Stomach (tissue), 9 donors: ENCODE measurements around the gene FAM237A. TPM values are rescaled to one million over a fixed set of nuclear protein-coding genes. Genes with fewer than 3 reads are reported as not detected.

Experiments used
- DNase-seq, 2 donors: peaks; one replicate each; pipeline versions ENCODE4 v3.0.0 to v3.0.0-alpha.2; 2013 to 2019
- H3K27ac ChIP-seq, 5 donors: fragments of 200-600 bp in 4 of 5; sonication (generic) in 4 of 5; one replicate each; pipeline ENCODE4 v1.5.1; 2013 to 2019; ENCODE audit warnings: mild to moderate bottlenecking in 1 of 5, moderate library complexity in 1 of 5
- H3K27me3 ChIP-seq, 3 donors: fragments of 200-600 bp; sonication (generic); one replicate each; pipeline ENCODE4 v1.5.1; 2017 to 2019; ENCODE audit warnings: mixed run types in 1 of 3
- H3K36me3 ChIP-seq, 4 donors: fragments of 200-600 bp; sonication (generic); 1 replicate in 3 of 4; 2 replicates in 1 of 4; pipeline ENCODE4 v1.5.1; 2016 to 2019
- H3K4me1 ChIP-seq, 4 donors: fragments of 200-600 bp; sonication (generic); one replicate each; pipeline ENCODE4 v1.5.1; 2016 to 2019
- H3K4me3 ChIP-seq, 4 donors: fragments of 200-600 bp; sonication (generic) in 3 of 4; one replicate each; pipeline ENCODE4 v1.5.1; 2016 to 2019; ENCODE audit warnings: mild to moderate bottlenecking in 1 of 4
- H3K9me3 ChIP-seq, 4 donors: fragments of 200-600 bp; sonication (generic); one replicate each; pipeline ENCODE4 v1.5.1; 2016 to 2019
- EP300 ChIP-seq: sonication (generic); formaldehyde crosslinking; IDR thresholded peaks from one replicate; pipeline ENCODE4 v1.6.1; 2017; ENCODE audit warnings: antibody characterized with exemption
- POLR2A ChIP-seq, 4 donors: fragments of 450-650 bp; IDR thresholded peaks; one replicate each; pipeline ENCODE4 v1.6.1; 2016; ENCODE audit warnings: antibody characterized with exemption in 4 of 4, control low read depth in 2 of 4, mild to moderate bottlenecking in 1 of 4, moderate library complexity in 1 of 4
- POLR2AphosphoS5 ChIP-seq, 3 donors: sonication (generic); formaldehyde crosslinking; IDR thresholded peaks; one replicate each; pipeline ENCODE4 v1.6.1; 2016; ENCODE audit warnings: antibody characterized with exemption in 3 of 3
- WGBS, 5 donors: extraction: QIAGEN DNeasy Blood & Tissue Kit in 3 of 5; methylation state at CpG; one replicate each; pipeline versions ENCODE4 v1.1.5 to v1.1.7; 2013 to 2018; 5-methylcytosine and 5-hydroxymethylcytosine counted together
- intact Hi-C: fragments of 100-400 bp; cut with DNase I; formaldehyde crosslinking; loops from one replicate; pipeline ENCODE4 v1.15.1; 2023; ENCODE audit warnings: low total_unique reads
- polyA plus RNA-seq, 3 donors: library from polyadenylated mRNA; stranded (reverse); fragments of 200-250 nt; gene quantifications; one replicate each; pipeline ENCODE4 v1.2.3, GENCODE V29; 2013
- total RNA-seq, 5 donors: library from RNA; depleted of rRNA; stranded (reverse); fragments of >200 nt; gene quantifications; one replicate each; pipeline versions ENCODE4 v1.1.0 to v1.2.3, GENCODE V29; 2014 to 2016
- TF ChIP-seq, protein P1 (sequence below), 7 experiments: fragments of 450-650 bp in 4 of 7; fragments of 200-600 bp in 3 of 7; sonication (generic) in 3 of 7; IDR thresholded peaks; one replicate each; pipeline ENCODE4 v1.5.1; 2016 to 2019; ENCODE audit warnings: antibody characterized with exemption in 7 of 7, control low read depth in 2 of 7, mild to moderate bottlenecking in 1 of 7
- donor health status: healthy with polysubstance abuse.
- donor health status: Bipolar disorder and iron deficiency.
- donor health status: healthy.

The FAM237A gene
- total and polyA plus RNA-seq, 8 donors = not detected

DNA sequence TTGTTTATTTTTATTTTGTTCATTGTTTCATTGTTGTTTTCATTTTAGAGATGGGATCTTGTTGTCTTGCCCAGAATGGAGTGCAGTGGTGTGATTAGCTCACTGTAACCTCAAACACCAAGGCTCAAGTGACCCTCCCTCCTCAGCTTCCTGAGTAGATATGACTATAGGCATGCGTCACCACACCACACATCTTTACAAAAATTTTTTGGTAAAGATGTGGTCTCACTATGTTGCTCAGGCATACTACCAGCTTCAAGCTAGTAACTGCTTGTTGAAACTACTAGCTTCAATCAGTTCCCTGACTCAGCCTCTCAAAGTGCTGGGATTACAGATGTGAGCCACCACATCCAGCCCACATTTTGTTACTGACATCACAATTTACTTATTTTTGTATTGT, 14.8 kb downstream of the FAM237A start:
- H3K36me3 ChIP-seq = no peaks in the 10 kb centered on the region
- H3K27ac ChIP-seq = no peak overlapping the region
- no peaks in the 10 kb centered on the region for H3K4me1 ChIP-seq
- no peak overlapping the region for H3K4me3 ChIP-seq
- H3K9me3 ChIP-seq = peaks cover 0 to 17% (median 11%) of the 10 kb centered on the region in 4 donors
- WGBS, 5 donors = 82 to 96% (median 90%) methylated on average over 1 of the region's 1 CpG
- intact Hi-C loops = no loop called here
- no peak for TF ChIP-seq POLR2AphosphoS5 (IDR thresholded peaks at IDR 0.05)
- TF ChIP-seq, protein P1, sequence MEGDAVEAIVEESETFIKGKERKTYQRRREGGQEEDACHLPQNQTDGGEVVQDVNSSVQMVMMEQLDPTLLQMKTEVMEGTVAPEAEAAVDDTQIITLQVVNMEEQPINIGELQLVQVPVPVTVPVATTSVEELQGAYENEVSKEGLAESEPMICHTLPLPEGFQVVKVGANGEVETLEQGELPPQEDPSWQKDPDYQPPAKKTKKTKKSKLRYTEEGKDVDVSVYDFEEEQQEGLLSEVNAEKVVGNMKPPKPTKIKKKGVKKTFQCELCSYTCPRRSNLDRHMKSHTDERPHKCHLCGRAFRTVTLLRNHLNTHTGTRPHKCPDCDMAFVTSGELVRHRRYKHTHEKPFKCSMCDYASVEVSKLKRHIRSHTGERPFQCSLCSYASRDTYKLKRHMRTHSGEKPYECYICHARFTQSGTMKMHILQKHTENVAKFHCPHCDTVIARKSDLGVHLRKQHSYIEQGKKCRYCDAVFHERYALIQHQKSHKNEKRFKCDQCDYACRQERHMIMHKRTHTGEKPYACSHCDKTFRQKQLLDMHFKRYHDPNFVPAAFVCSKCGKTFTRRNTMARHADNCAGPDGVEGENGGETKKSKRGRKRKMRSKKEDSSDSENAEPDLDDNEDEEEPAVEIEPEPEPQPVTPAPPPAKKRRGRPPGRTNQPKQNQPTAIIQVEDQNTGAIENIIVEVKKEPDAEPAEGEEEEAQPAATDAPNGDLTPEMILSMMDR (IDR thresholded peaks at IDR 0.05) = no peak
- TF ChIP-seq POLR2A (IDR thresholded peaks at IDR 0.05) = no peak
- TF ChIP-seq EP300 = no peak
- no peak for DNase-seq
- no peaks in the 10 kb centered on the region for H3K27me3 ChIP-seq

- DNase-seq = no peak
- Histone ChIP-seq H3K27me3 (peaks cover 0 to 9% (median 0%) of the 10 kb centered on the region in 3 donors), H3K27ac (no peak overlapping the region), H3K9me3 (no peaks in the 10 kb centered on the region), H3K36me3 (no peaks in the 10 kb centered on the region), H3K4me1 (no peaks in the 10 kb centered on the region), H3K4me3 (no peak overlapping the region)
- 72 to 83% (median 78%) methylated on average over 3 of the region's 3 CpGs for WGBS, 5 donors
- TF ChIP-seq POLR2A (IDR thresholded peaks at IDR 0.05) (no peak), EP300 (no peak), POLR2AphosphoS5 (IDR thresholded peaks at IDR 0.05) (no peak)
- TF ChIP-seq, protein P1 (IDR thresholded peaks at IDR 0.05) = no peak
- intact Hi-C loops = no loop called here
These were observed 23.0 kb downstream of the FAM237A start for GRCh38 chr2:206665251-206665650.

DNA sequence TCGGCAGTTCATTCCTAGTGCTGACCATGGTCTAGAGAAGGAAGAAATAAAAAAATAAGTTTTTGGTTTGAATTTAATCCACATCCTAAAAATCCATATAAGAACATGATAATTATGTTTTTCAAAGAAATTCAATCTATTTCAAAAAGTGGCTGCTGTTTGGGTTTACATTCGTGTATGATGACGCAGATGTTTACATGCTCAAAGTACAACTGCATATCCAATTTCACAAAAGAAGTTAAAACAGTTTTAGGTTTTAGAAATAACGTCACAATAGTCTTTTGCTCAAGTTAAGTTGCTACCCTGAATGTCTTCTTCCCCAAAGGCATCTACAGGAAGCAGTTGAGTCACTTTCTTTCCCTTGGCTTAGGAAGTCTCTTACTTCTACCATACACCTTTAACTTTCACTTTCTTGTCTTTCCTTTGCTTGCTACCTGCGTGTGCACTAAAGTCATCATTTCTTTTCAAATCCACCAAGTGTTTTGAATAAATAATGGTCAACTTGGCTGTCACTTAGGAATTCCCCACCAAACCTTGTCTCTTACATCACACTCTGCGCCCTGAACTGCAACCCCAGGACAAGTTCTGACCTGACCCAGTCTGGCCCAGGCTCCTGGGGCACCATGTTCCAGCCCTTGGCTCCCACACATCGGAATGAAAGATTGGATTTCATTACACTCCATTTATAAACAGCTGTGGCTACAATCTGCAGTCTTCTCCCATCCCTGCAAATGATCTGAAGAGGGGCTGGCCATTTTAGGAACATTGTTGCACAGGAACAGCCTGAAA, 28.4 kb downstream of the FAM237A start:
- intact Hi-C loops = no loop called here
- H3K36me3 ChIP-seq = no peaks in the 10 kb centered on the region
- H3K27me3 ChIP-seq = peaks cover 0 to 14% (median 3%) of the 10 kb centered on the region in 3 donors
- no peak for DNase-seq
- no peaks in the 10 kb centered on the region for H3K4me1 ChIP-seq
- H3K9me3 ChIP-seq = no peaks in the 10 kb centered on the region
- H3K27ac ChIP-seq = no peak overlapping the region
- WGBS, 5 donors = 64 to 77% (median 72%) methylated on average over 7 of the region's 7 CpGs
- TF ChIP-seq POLR2A (IDR thresholded peaks at IDR 0.05) (no peak), EP300 (no peak), POLR2AphosphoS5 (IDR thresholded peaks at IDR 0.05) (no peak)
- TF ChIP-seq, protein P1 (IDR thresholded peaks at IDR 0.05) = no peak
- H3K4me3 ChIP-seq = no peak overlapping the region

DNA sequence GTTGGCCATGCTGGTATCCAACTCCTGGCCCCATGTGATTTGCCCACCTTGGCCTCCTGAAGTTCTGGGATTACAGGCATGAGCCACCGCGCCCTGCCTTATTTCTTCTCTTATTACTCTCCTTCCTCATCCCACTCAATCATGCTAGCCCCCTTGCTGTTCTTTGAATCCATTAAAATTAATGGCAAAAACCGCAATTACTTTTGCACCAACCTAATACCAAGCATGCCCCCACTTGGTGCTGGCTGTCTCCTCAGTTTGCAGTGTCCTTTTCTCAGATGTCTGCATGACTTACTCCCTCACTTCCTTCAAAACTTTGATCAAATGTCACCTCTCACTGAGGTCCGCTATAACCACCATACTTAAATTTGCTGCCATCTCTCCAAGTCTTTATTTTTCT, 41.3 kb downstream of the FAM237A start:
- 88 to 92% (median 88%) methylated on average over 4 of the region's 4 CpGs for WGBS, 5 donors
- Histone ChIP-seq H3K27me3 (no peaks in the 10 kb centered on the region), H3K9me3 (no peaks in the 10 kb centered on the region), H3K36me3 (no peaks in the 10 kb centered on the region), H3K4me1 (no peaks in the 10 kb centered on the region), H3K4me3 (no peak overlapping the region), H3K27ac (no peak overlapping the region)
- DNase-seq = no peak
- TF ChIP-seq, protein P1 (IDR thresholded peaks at IDR 0.05) = no peak
- TF ChIP-seq EP300 = no peak
- TF ChIP-seq POLR2AphosphoS5 (IDR thresholded peaks at IDR 0.05) = no peak
- intact Hi-C loops = no loop called here
